A549 (cell line): ENCODE measurements around the gene B3GNT4. TPM values are rescaled to one million over a fixed set of nuclear protein-coding genes. Genes with fewer than 3 reads are reported as not detected.

Experiments used
- ATAC-seq, 2 experiments: fragments of 200-7000 bp in 1 of 2; fragments of >200 bp in 1 of 2; cut with Nextera tagmentation in 1 of 2; cut with Tn5 transposase in 1 of 2; 3 replicates each; pipeline versions ENCODE4 v1.8.0 to v1.9.1; 2018 to 2020; ENCODE audit warnings: mild to moderate bottlenecking in 1 of 2, moderate library complexity in 1 of 2
- CTCF ChIA-PET: fragments of 300-600 bp; sonication (Branson Sonifier 250); formaldehyde crosslinking; extraction: SDS; loops from one replicate; lab custom pipeline; 2021; ENCODE audit warnings: antibody characterized with exemption, inconsistent platforms; lab: Yijun Ruan, JAX
- POLR2A ChIA-PET: fragments of 350-600 bp; formaldehyde crosslinking; extraction: SDS; loops from one replicate; lab custom pipeline; 2021; ENCODE audit warnings: antibody characterized with exemption, inconsistent platforms; lab: Yijun Ruan, JAX
- DNase-seq, 2 experiments: peaks; one replicate each; pipeline versions ENCODE4 v3.0.0 to v3.0.0-alpha.2; 2011 to 2016; ENCODE audit warnings: low read depth in 1 of 2, low spot score in 1 of 2
- FAIRE-seq: peaks from 2 replicates; lab custom pipeline; 2011; peaks lifted over from hg19 to GRCh38; lab: Jason Lieb, UNC
- H3K27ac ChIP-seq, 2 experiments: fragments of >200 bp; sonication (Bioruptor Twin); formaldehyde crosslinking; 3 replicates each; pipeline ENCODE4 v1.5.1; 2016 to 2017
- H3K4me1 ChIP-seq: fragments of >200 bp; sonication (Bioruptor Twin); formaldehyde crosslinking; 3 replicates; pipeline ENCODE4 v1.6.1; 2016
- H3K4me2 ChIP-seq: fragments of >200 bp; sonication (Bioruptor Twin); formaldehyde crosslinking; 3 replicates; pipeline ENCODE4 v1.6.1; 2016
- H3K4me3 ChIP-seq: fragments of >200 bp; sonication (Bioruptor Twin); formaldehyde crosslinking; 3 replicates; pipeline ENCODE4 v1.5.1; 2016
- H3K9me3 ChIP-seq: fragments of >200 bp; sonication (Bioruptor Twin); formaldehyde crosslinking; 3 replicates; pipeline ENCODE4 v1.6.1; 2016
- BHLHE40 ChIP-seq: IDR thresholded peaks from 2 replicates; pipeline ENCODE4 v1.6.1; 2012; ENCODE audit warnings: low read depth, low read length, inconsistent platforms
- CBX2 ChIP-seq: fragments of 200-600 bp; sonication (generic); IDR thresholded peaks from 2 replicates; pipeline ENCODE4 v1.6.1; 2016; ENCODE audit warnings: low read depth, mild to moderate bottlenecking, borderline replicate concordance
- CHD2 ChIP-seq: fragments of 150-350 bp; IDR thresholded peaks from 2 replicates; pipeline ENCODE4 v1.6.1; 2014; ENCODE audit warnings: low read length; ENCODE audit not compliant: partially characterized antibody
- EHF ChIP-seq: fragments of 250-450 bp; sonication (Bioruptor Pico); IDR thresholded peaks from 2 replicates; pipeline ENCODE4 v1.5.0; 2020; ENCODE audit warnings: mild to moderate bottlenecking
- ESRRA ChIP-seq: fragments of 150-350 bp; IDR thresholded peaks from 2 replicates; pipeline ENCODE4 v1.6.1; 2014; ENCODE audit warnings: mild to moderate bottlenecking, low read length, borderline replicate concordance
- FOSB ChIP-seq: fragments of 250-450 bp; sonication (Bioruptor Pico); IDR thresholded peaks from 2 replicates; pipeline ENCODE4 v1.5.0; 2020; ENCODE audit warnings: mild to moderate bottlenecking, moderate library complexity
- FOXS1 ChIP-seq: fragments of 250-450 bp; sonication (Bioruptor Pico); IDR thresholded peaks from 2 replicates; pipeline ENCODE4 v1.5.0; 2020; ENCODE audit warnings: mild to moderate bottlenecking, moderate library complexity
- GATA3 ChIP-seq: IDR thresholded peaks from 2 replicates; pipeline ENCODE4 v1.6.1; 2012; ENCODE audit warnings: borderline replicate concordance
- HEYL ChIP-seq: fragments of 250-450 bp; sonication (Bioruptor Pico); IDR thresholded peaks from 2 replicates; pipeline ENCODE4 v1.8.0; 2021; ENCODE audit warnings: mild to moderate bottlenecking, moderate library complexity
- HOXA7 ChIP-seq: fragments of 250-450 bp; sonication (Bioruptor Pico); IDR thresholded peaks from 2 replicates; pipeline ENCODE4 v1.5.0; 2020; ENCODE audit warnings: mild to moderate bottlenecking, moderate library complexity
- HOXB5 ChIP-seq: fragments of 250-450 bp; sonication (Bioruptor Pico); IDR thresholded peaks from 2 replicates; pipeline ENCODE4 v1.5.0; 2020; ENCODE audit warnings: mild to moderate bottlenecking, moderate library complexity
- JUN ChIP-seq, 2 experiments: fragments of >200 bp; sonication (Bioruptor Twin); formaldehyde crosslinking; IDR thresholded peaks; 2 replicates in 1 of 2; 3 replicates in 1 of 2; pipeline ENCODE4 v1.6.1; 2016 to 2017
- KDM5A ChIP-seq: fragments of 200-600 bp; sonication (generic); IDR thresholded peaks from 2 replicates; pipeline ENCODE4 v1.6.1; 2016; ENCODE audit warnings: antibody characterized with exemption, mild to moderate bottlenecking
- MAFK ChIP-seq: fragments of 450-650 bp; IDR thresholded peaks from 2 replicates; pipeline ENCODE4 v1.6.1; 2014; ENCODE audit not compliant: partially characterized antibody
- MAZ ChIP-seq: fragments of 150-350 bp; IDR thresholded peaks from 2 replicates; pipeline ENCODE4 v1.6.1; 2014; ENCODE audit warnings: antibody characterized with exemption, low read depth, low read length, borderline replicate concordance
- MYC ChIP-seq: IDR thresholded peaks from 2 replicates; pipeline ENCODE4 v1.6.1; 2012; ENCODE audit warnings: mild to moderate bottlenecking, inconsistent platforms, low read length, improper control_type of control experiment, borderline replicate concordance
- NFE2L2 ChIP-seq: fragments of 150-350 bp; conservative IDR thresholded peaks from 2 replicates; pipeline ENCODE4 v1.6.1; 2014; ENCODE audit warnings: low read length
- NR3C1 ChIP-seq: fragments of >200 bp; sonication (Bioruptor Twin); formaldehyde crosslinking; IDR thresholded peaks from 3 replicates; pipeline ENCODE4 v1.6.1; 2017
- PHF8 ChIP-seq: fragments of 200-600 bp; sonication (generic); IDR thresholded peaks from 2 replicates; pipeline ENCODE4 v1.6.1; 2016; ENCODE audit warnings: low read depth, mild to moderate bottlenecking, antibody characterized with exemption, moderate library complexity, borderline replicate concordance
- POLR2AphosphoS2 ChIP-seq: conservative IDR thresholded peaks from 2 replicates; pipeline ENCODE4 v1.6.1; 2012; ENCODE audit warnings: low read length, improper control_type of control experiment, inconsistent platforms
- RFX5 ChIP-seq: fragments of 450-650 bp; IDR thresholded peaks from 2 replicates; pipeline ENCODE4 v1.7.1; 2014; ENCODE audit warnings: antibody characterized with exemption, mild to moderate bottlenecking, moderate library complexity
- RNF2 ChIP-seq: fragments of 200-600 bp; sonication (generic); IDR thresholded peaks from 2 replicates; pipeline ENCODE4 v1.6.1; 2016; ENCODE audit warnings: low read depth, mild to moderate bottlenecking, antibody characterized with exemption, moderate library complexity, borderline replicate concordance
- TFCP2L1 ChIP-seq: fragments of 250-450 bp; sonication (Bioruptor Pico); IDR thresholded peaks from 2 replicates; pipeline ENCODE4 v1.5.0; 2021; ENCODE audit warnings: mild to moderate bottlenecking
- ZFP36 ChIP-seq: fragments of 450-650 bp; IDR thresholded peaks from 2 replicates; pipeline ENCODE4 v1.6.1; 2014; ENCODE audit warnings: borderline replicate concordance; ENCODE audit not compliant: partially characterized antibody
- ZNF302 ChIP-seq: fragments of 250-450 bp; sonication (Bioruptor Pico); IDR thresholded peaks from 2 replicates; pipeline ENCODE4 v1.9.0; 2021; ENCODE audit warnings: inconsistent platforms, mild to moderate bottlenecking, moderate library complexity
- ZSCAN20 ChIP-seq: fragments of 250-450 bp; sonication (Bioruptor Pico); IDR thresholded peaks from 2 replicates; pipeline ENCODE4 v1.8.0; 2022; ENCODE audit warnings: mild to moderate bottlenecking, moderate library complexity
- WGBS: methylation state at CpG from one replicate; pipeline ENCODE4 v1.1.6; 2017; ENCODE audit errors: missing lambda C conversion rate; 5-methylcytosine and 5-hydroxymethylcytosine counted together
- polyA plus RNA-seq, 4 experiments: library from polyadenylated mRNA; depleted of rRNA in 3 of 4; stranded (reverse); fragments of >200 nt; fragmentation: RNase III in 1 of 4; extraction: RNeasy Plus Mini Kit Qiagen cat#74134 plus additional on column Dnase treatment in 1 of 4; gene quantifications; 2 replicates in 3 of 4; 3 replicates in 1 of 4; pipeline ENCODE4 v1.2.3, GENCODE V29; 2011 to 2017
- TF ChIP-seq, protein P1 (sequence below): IDR thresholded peaks from 2 replicates; pipeline ENCODE4 v1.6.1; 2012
- TF ChIP-seq, protein P2 (sequence below): fragments of >200 bp; sonication (Bioruptor Twin); formaldehyde crosslinking; IDR thresholded peaks from 2 replicates; pipeline ENCODE4 v1.6.1; 2016
- TF ChIP-seq, protein P3 (sequence below): fragments of 250-450 bp; sonication (Bioruptor Pico); IDR thresholded peaks from 2 replicates; pipeline ENCODE4 v1.5.0; 2020; ENCODE audit warnings: low read depth, mild to moderate bottlenecking, moderate library complexity
- TF ChIP-seq, protein P4 (sequence below): fragments of 250-450 bp; sonication (Bioruptor Pico); IDR thresholded peaks from 2 replicates; pipeline ENCODE4 v1.5.0; 2021; ENCODE audit warnings: mild to moderate bottlenecking, moderate library complexity, borderline replicate concordance
- TF ChIP-seq, protein P5 (sequence below): fragments of >200 bp; sonication (Bioruptor Twin); formaldehyde crosslinking; IDR thresholded peaks from 3 replicates; pipeline ENCODE4 v1.5.1; 2016

B3GNT4 gene
- polyA plus RNA-seq, 2 of the 4 experiments (the other 2 are of a cell fraction): 0.74 to 1.2 TPM

DNA sequence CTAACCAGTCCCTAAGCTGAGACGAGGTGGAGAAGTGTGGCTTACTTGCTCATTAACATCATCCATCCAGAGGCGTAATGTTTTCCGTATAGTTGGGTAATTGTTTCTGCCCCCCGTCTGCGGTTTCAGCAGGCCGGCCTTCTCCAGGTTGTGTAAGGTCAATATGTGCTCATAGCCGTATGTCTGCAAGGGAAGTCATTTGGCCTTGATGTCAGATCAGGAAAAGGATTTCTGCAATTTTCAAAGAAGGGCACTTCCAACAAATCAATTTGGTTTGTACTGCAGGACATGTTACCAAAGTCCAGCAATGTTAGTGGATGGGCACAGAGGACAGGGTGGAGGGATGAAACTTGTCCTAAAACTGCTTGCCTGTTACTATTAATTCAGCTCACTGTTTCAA is 32.2 kb downstream of the B3GNT4 start:
- no peak for FAIRE-seq
- ChIA-PET CTCF (interaction anchor here (0.6 to 1.3 kb wide), 3 partner anchors 9 to 45 kb away, joined by 3 to 4 read pairs (median 3); no protein-coding TSS in a partner anchor), POLR2A (interaction anchor here (2.4 kb wide), 1 partner anchor 9 kb away, joined by 8 read pairs; the partner anchor contains the start of gene DIABLO)
- no peak for ATAC-seq
- no peak for DNase-seq
- 94% methylated on average over 7 of the region's 7 CpGs for WGBS
- H3K27ac ChIP-seq: no peak overlapping the region
- no peak for TF ChIP-seq FOSB (CRISPR knock-in tag)
- no peak for TF ChIP-seq TFCP2L1
- no peak for TF ChIP-seq RFX5
- no peak for TF ChIP-seq KDM5A
- TF ChIP-seq, protein P1, sequence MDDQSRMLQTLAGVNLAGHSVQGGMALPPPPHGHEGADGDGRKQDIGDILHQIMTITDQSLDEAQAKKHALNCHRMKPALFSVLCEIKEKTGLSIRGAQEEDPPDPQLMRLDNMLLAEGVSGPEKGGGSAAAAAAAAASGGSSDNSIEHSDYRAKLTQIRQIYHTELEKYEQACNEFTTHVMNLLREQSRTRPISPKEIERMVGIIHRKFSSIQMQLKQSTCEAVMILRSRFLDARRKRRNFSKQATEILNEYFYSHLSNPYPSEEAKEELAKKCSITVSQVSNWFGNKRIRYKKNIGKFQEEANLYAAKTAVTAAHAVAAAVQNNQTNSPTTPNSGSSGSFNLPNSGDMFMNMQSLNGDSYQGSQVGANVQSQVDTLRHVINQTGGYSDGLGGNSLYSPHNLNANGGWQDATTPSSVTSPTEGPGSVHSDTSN: no peak
- no peak for TF ChIP-seq HOXB5 (CRISPR knock-in tag)
- no peak for TF ChIP-seq BHLHE40
- TF ChIP-seq, protein P2, sequence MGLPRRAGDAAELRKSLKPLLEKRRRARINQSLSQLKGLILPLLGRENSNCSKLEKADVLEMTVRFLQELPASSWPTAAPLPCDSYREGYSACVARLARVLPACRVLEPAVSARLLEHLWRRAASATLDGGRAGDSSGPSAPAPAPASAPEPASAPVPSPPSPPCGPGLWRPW: no peak
- no peak for TF ChIP-seq CBX2
- no peak for TF ChIP-seq NR3C1
- no peak for TF ChIP-seq CHD2
- TF ChIP-seq MAFK: no peak
- no peak for TF ChIP-seq FOXS1 (CRISPR knock-in tag)
- TF ChIP-seq HOXA7: no peak
- TF ChIP-seq EHF (CRISPR knock-in tag): no peak
- TF ChIP-seq, protein P3, sequence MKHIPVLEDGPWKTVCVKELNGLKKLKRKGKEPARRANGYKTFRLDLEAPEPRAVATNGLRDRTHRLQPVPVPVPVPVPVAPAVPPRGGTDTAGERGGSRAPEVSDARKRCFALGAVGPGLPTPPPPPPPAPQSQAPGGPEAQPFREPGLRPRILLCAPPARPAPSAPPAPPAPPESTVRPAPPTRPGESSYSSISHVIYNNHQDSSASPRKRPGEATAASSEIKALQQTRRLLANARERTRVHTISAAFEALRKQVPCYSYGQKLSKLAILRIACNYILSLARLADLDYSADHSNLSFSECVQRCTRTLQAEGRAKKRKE (CRISPR knock-in tag): no peak
- TF ChIP-seq, protein P4, sequence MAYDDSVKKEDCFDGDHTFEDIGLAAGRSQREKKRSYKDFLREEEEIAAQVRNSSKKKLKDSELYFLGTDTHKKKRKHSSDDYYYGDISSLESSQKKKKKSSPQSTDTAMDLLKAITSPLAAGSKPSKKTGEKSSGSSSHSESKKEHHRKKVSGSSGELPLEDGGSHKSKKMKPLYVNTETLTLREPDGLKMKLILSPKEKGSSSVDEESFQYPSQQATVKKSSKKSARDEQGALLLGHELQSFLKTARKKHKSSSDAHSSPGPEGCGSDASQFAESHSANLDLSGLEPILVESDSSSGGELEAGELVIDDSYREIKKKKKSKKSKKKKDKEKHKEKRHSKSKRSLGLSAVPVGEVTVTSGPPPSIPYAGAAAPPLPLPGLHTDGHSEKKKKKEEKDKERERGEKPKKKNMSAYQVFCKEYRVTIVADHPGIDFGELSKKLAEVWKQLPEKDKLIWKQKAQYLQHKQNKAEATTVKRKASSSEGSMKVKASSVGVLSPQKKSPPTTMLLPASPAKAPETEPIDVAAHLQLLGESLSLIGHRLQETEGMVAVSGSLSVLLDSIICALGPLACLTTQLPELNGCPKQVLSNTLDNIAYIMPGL (CRISPR knock-in tag): no peak
- TF ChIP-seq NFE2L2: no peak
- no peak for TF ChIP-seq HEYL
- no peak for TF ChIP-seq POLR2AphosphoS2
- H3K4me1 ChIP-seq: no peaks in the 10 kb centered on the region
- H3K4me2 ChIP-seq: no peak overlapping the region
- H3K4me3 ChIP-seq: no peak overlapping the region
- no peaks in the 10 kb centered on the region for H3K9me3 ChIP-seq

DNA sequence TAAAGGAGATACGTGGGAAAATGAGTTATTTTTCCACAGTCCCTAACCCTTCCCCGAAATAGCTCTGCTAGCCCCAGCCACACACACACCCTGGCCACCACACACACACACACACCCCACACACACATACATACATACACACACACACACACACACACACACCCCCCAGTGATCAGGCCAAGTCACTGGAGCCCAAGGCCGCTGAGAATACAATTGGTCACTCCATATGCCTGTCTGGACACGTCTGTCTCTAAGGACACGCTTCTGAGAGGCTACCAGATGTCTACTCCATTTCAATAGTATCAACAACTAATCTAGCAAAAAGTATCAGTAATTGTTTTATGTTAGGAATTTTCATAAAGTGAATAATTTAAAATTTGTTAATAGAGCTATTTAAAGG is 35.4 kb downstream of the B3GNT4 start:
- POLR2A ChIA-PET: no interaction called here
- no peak overlapping the region for H3K4me2 ChIP-seq
- DNase-seq (no peak), ATAC-seq (no peak), FAIRE-seq (no peak)
- no peak overlapping the region for H3K4me3 ChIP-seq
- 90% methylated on average over 5 of the region's 5 CpGs for WGBS
- H3K27ac ChIP-seq: no peak overlapping the region
- H3K9me3 ChIP-seq: no peaks in the 10 kb centered on the region
- CTCF ChIA-PET: interaction anchor here (1.2 to 1.5 kb wide), 2 partner anchors 59 to 97 kb away, joined by 3 to 4 read pairs; no protein-coding TSS in a partner anchor
- H3K4me1 ChIP-seq: no peaks in the 10 kb centered on the region
- TF ChIP-seq RFX5 (no peak), MAFK (no peak), BHLHE40 (no peak), ZNF302 (no peak), ZFP36 (no peak), PHF8 (no peak), MAZ (no peak), RNF2 (no peak), GATA3 (no peak), ZSCAN20 (CRISPR knock-in tag) (no peak), ESRRA (no peak), MYC (no peak), HEYL (no peak), NR3C1 (no peak), JUN (IDR thresholded peaks at IDR 0.05) (no peak)
- TF ChIP-seq, protein P1: no peak
- TF ChIP-seq, protein P5, sequence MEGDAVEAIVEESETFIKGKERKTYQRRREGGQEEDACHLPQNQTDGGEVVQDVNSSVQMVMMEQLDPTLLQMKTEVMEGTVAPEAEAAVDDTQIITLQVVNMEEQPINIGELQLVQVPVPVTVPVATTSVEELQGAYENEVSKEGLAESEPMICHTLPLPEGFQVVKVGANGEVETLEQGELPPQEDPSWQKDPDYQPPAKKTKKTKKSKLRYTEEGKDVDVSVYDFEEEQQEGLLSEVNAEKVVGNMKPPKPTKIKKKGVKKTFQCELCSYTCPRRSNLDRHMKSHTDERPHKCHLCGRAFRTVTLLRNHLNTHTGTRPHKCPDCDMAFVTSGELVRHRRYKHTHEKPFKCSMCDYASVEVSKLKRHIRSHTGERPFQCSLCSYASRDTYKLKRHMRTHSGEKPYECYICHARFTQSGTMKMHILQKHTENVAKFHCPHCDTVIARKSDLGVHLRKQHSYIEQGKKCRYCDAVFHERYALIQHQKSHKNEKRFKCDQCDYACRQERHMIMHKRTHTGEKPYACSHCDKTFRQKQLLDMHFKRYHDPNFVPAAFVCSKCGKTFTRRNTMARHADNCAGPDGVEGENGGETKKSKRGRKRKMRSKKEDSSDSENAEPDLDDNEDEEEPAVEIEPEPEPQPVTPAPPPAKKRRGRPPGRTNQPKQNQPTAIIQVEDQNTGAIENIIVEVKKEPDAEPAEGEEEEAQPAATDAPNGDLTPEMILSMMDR: no peak
- TF ChIP-seq, protein P2: no peak
